Thyroid gland (tissue), 4 donors: ENCODE results near the gene RTN4.

Source experiments
- POLR2A ChIP-seq, 2 donors: fragments of 450-650 bp; IDR thresholded peaks; one replicate each; pipeline ENCODE4 v1.6.1; 2017; ENCODE audit warnings: antibody characterized with exemption in 2 of 2, mild to moderate bottlenecking in 2 of 2, moderate library complexity in 1 of 2
- TF ChIP-seq, protein P1 (sequence below), 6 experiments: fragments of 200-600 bp in 3 of 6; fragments of 450-650 bp in 3 of 6; sonication (generic) in 3 of 6; IDR thresholded peaks; one replicate each; pipeline ENCODE4 v1.5.1; 2016 to 2019; ENCODE audit warnings: antibody characterized with exemption in 6 of 6, mild to moderate bottlenecking in 2 of 6, inconsistent platforms in 1 of 6, moderate library complexity in 1 of 6

DNA sequence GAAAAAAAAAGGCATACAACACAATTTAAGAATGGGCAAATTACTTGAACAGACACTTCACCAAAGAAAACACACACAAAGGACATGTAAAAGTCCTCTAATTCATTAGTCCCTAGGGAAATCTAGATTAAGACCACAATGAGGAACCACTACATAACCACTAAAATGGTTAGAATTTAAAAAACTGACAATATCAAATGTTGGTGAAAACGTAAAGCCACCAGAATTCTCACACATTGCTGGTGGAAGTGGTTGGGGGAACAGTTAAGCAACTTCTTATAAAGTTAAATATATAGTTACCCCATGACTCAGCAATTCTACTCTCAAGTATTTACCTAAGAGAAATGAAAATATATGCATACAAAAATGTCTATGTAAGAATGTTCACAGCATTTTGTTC, 11.8 kb downstream of the RTN4 start:
- TF ChIP-seq, protein P1, sequence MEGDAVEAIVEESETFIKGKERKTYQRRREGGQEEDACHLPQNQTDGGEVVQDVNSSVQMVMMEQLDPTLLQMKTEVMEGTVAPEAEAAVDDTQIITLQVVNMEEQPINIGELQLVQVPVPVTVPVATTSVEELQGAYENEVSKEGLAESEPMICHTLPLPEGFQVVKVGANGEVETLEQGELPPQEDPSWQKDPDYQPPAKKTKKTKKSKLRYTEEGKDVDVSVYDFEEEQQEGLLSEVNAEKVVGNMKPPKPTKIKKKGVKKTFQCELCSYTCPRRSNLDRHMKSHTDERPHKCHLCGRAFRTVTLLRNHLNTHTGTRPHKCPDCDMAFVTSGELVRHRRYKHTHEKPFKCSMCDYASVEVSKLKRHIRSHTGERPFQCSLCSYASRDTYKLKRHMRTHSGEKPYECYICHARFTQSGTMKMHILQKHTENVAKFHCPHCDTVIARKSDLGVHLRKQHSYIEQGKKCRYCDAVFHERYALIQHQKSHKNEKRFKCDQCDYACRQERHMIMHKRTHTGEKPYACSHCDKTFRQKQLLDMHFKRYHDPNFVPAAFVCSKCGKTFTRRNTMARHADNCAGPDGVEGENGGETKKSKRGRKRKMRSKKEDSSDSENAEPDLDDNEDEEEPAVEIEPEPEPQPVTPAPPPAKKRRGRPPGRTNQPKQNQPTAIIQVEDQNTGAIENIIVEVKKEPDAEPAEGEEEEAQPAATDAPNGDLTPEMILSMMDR (IDR thresholded peaks at IDR 0.05): no peak
- no peak for TF ChIP-seq POLR2A (IDR thresholded peaks at IDR 0.05)
